Activated B cell treated with CpG ODN at 0.5 μM for 24 hours (primary cell): ENCODE results near the gene GLS. TPM values are rescaled to one million over a fixed set of nuclear protein-coding genes. Genes with fewer than 3 reads are reported as not detected.

Source experiments
- ATAC-seq: fragments of 200-7000 bp; cut with Tn5 transposase; one replicate; pipeline ENCODE4 v1.10.0; 2021; ENCODE audit warnings: low read depth, mild to moderate bottlenecking, moderate library complexity
- CTCF ChIA-PET: fragments of 350-600 bp; sonication (Branson Sonifier 250); formaldehyde crosslinking; loops from one replicate; lab custom pipeline; 2021; ENCODE audit warnings: antibody characterized with exemption; lab: Charles Lee
- POLR2A ChIA-PET: fragments of 350-600 bp; sonication (Branson Sonifier 250); formaldehyde crosslinking; loops from one replicate; lab custom pipeline; 2021; ENCODE audit warnings: antibody characterized with exemption; lab: Charles Lee
- DNase-seq: peaks from one replicate; pipeline ENCODE4 v3.0.0; 2022
- H3K27ac Mint-ChIP-seq: one replicate; pipeline ENCODE4 v1.8.0; 2020; ENCODE audit warnings: mixed read lengths
- H3K27me3 Mint-ChIP-seq: one replicate; pipeline ENCODE4 v1.8.0; 2021; ENCODE audit warnings: mixed read lengths
- H3K36me3 Mint-ChIP-seq: one replicate; pipeline ENCODE4 v1.8.0; 2021; ENCODE audit warnings: low read depth, mixed read lengths
- H3K4me1 Mint-ChIP-seq: one replicate; pipeline ENCODE4 v1.8.0; 2021; ENCODE audit warnings: mixed read lengths
- H3K4me3 Mint-ChIP-seq: one replicate; pipeline ENCODE4 v1.8.0; 2020; ENCODE audit warnings: mild to moderate bottlenecking, mixed read lengths
- H3K9me3 Mint-ChIP-seq: one replicate; pipeline ENCODE4 v1.8.0; 2020; ENCODE audit warnings: mixed read lengths
- intact Hi-C: fragments of 100-400 bp; cut with micrococcal nuclease; formaldehyde crosslinking; loops from one replicate; pipeline ENCODE4 v1.15.1; 2024
- total RNA-seq: library from RNA; stranded (reverse); gene quantifications from 2 replicates; pipeline ENCODE4 v1.2.3, GENCODE V29; 2022
- TF ChIP-seq, protein P1 (sequence below): fragments of 200-600 bp; IDR thresholded peaks from one replicate; pipeline ENCODE4 v1.8.0; 2022; ENCODE audit warnings: antibody characterized with exemption, mild to moderate bottlenecking

The GLS gene
- total RNA-seq: 212 and 255 TPM in 2 replicates

DNA sequence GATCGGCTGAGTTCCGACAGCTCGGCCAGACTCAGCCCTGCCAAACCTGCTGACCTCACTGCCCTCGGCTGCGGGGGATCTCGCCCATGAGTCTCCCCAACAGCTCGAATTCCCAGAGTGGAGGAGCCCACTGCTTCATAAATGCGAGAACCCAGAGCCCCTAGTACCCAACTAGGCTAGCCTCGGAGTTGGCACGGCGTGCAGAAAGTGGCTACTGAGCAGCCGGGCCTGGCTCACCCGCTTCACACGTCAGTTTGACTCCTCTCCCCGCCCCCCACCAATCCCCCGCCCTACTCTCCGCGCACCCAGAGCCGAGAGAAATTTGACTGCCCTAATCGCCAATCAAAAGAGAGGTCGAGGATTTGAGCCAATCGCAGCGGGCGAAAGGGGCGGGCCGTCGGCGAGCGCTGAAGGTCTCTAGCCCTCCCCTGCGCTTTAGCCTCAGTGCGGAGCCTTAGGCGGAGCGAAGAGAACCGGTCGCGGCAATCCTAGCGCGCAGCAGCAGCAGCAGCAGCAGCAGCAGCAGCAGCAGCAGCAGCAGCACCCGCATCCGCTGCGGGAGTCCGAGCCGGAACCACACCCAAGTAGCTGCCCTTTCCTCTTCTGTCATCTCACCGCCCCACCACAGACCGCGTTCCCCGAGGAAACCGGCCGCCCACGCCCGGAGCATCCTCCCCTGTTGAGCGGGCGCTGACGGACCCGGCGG, at the start of gene GLS:
Gene GLS, plus strand, starts transcription at position 444 of the 706 bp plus-strand sequence. CDS start 264 bp downstream, outside the sequence.
- POLR2A ChIA-PET: interaction anchor here (0.6 to 4.1 kb wide), 17 partner anchors 11 to 1439 kb away, joined by 3 to 95 read pairs (median 5); partner anchors contain the start of genes NEMP2, ORMDL1, PMS1 and STAT1
- H3K4me1 Mint-ChIP-seq: peaks cover 44% of the 10 kb centered on the region
- H3K36me3 Mint-ChIP-seq: peaks cover 34% of the 10 kb centered on the region
- ATAC-seq: peak; percentile 82
- DNase-seq: peak; percentile 90
- H3K27me3 Mint-ChIP-seq: no peaks in the 10 kb centered on the region
- TF ChIP-seq, protein P1, sequence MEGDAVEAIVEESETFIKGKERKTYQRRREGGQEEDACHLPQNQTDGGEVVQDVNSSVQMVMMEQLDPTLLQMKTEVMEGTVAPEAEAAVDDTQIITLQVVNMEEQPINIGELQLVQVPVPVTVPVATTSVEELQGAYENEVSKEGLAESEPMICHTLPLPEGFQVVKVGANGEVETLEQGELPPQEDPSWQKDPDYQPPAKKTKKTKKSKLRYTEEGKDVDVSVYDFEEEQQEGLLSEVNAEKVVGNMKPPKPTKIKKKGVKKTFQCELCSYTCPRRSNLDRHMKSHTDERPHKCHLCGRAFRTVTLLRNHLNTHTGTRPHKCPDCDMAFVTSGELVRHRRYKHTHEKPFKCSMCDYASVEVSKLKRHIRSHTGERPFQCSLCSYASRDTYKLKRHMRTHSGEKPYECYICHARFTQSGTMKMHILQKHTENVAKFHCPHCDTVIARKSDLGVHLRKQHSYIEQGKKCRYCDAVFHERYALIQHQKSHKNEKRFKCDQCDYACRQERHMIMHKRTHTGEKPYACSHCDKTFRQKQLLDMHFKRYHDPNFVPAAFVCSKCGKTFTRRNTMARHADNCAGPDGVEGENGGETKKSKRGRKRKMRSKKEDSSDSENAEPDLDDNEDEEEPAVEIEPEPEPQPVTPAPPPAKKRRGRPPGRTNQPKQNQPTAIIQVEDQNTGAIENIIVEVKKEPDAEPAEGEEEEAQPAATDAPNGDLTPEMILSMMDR: no peak
- intact Hi-C loops: loop anchor here (1.0 to 10.0 kb wide), 12 partner anchors 26 to 1220 kb away; partner anchors contain the start of genes ASNSD1, MFSD6, NEMP2 and ORMDL1
- H3K9me3 Mint-ChIP-seq: no peaks in the 10 kb centered on the region
- H3K27ac Mint-ChIP-seq: peak within 1 kb of the TSS; percentile 97
- H3K4me3 Mint-ChIP-seq: peak within 1 kb of the TSS; percentile 97
- CTCF ChIA-PET: interaction anchor here (3.5 kb wide), 1 partner anchor 30 kb away, joined by 23 read pairs; no protein-coding TSS in a partner anchor

DNA sequence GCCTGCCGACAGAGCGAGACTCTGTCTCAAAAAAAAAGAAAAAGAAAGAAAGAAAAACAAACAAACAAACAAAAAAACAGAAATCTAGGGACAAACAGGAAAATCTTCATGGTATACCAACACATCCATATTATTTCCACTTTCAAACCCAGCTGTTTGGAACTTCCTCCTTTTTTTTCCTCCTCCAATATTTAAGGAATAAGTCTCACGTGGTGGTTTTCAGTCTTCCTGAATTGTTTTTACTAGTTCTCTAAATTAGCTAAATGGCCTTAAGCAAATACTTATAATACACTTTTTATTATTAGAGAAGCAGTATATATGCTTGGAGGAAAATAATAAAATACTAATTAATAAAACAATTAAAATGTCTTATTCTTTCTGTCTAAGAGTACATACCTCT, 48.7 kb upstream of the GLS start:
- H3K27me3 Mint-ChIP-seq: no peaks in the 10 kb centered on the region
- no peak for ATAC-seq
- no peak overlapping the region for H3K4me3 Mint-ChIP-seq
- H3K36me3 Mint-ChIP-seq: peaks cover 8% of the 10 kb centered on the region
- DNase-seq: no peak
- intact Hi-C loops: no loop called here
- no peak overlapping the region for H3K27ac Mint-ChIP-seq
- no peaks in the 10 kb centered on the region for H3K4me1 Mint-ChIP-seq
- ChIA-PET CTCF (no interaction called here), POLR2A (no interaction called here)
- TF ChIP-seq, protein P1: no peak
- H3K9me3 Mint-ChIP-seq: no peaks in the 10 kb centered on the region

DNA sequence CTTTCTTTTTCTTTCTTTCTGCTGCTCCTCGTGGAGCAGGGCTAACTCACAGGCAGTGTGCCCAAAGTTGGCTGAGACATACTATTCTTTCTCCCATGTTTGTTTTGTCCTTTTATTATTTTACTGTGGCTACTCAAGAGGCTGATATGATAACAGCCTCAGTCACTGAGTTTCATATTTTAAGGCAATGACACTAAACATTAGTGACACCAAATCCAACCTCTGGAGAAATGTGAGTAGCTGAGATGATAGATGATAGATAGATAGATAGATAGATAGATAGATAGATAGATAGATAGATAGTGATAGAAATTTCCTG, 45.8 kb upstream of the GLS start:
- H3K9me3 Mint-ChIP-seq: no peaks in the 10 kb centered on the region
- intact Hi-C loops: no loop called here
- peaks cover 5% of the 10 kb centered on the region for H3K36me3 Mint-ChIP-seq
- no peaks in the 10 kb centered on the region for H3K27me3 Mint-ChIP-seq
- no peak overlapping the region for H3K27ac Mint-ChIP-seq
- ChIA-PET CTCF (no interaction called here), POLR2A (no interaction called here)
- no peaks in the 10 kb centered on the region for H3K4me1 Mint-ChIP-seq
- ATAC-seq (no peak), DNase-seq (no peak)
- TF ChIP-seq, protein P1: no peak
- no peak overlapping the region for H3K4me3 Mint-ChIP-seq

DNA sequence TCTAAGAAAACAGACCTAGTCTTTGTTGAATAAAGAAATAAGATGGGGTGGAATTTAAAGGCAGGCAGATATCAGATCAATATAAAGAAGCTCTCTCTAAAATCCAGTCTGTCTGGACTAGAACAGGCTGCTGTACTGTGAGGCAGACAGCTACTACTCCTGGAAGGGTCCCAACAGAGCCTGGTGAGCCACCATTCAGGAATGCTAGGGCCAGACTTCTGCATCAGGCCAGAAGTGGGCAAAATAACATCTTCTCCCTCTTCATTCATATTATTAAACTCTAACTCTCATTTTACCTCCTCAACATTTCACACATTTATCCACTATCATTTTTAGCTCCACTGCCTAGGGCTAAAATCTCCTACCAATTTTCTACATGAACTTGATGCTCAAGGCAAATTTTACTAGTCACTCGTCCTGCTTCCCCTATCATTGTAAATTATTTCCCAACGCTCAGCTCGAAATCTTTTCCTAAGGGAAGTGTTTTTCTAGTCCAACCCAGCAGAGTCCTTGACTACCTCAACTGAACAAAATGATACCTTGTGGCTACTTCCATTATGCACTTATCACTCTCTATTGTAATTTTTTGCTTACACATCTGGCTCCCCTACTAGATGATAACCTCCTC, 45.2 kb upstream of the GLS start:
- CTCF ChIA-PET: no interaction called here
- no peak for ATAC-seq
- H3K27ac Mint-ChIP-seq: no peak overlapping the region

DNA sequence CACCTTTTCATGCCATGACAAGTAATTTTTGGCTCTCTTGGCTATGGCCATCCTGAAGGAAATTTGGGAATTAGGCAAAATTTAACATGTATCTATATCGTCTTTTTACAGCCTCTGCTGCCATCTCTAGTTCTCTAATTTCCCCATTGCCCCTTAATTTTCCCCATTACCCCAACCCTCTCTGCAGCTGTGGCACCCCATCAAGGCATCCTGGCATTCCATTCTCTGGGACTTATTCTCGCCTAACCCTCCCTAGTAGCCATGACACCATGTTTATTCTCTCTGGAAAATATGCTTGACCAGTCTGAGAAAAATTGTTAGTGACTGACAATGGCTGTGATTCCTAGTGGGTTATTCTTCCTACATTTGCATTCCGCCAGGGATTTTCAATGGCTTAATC, 43.9 kb upstream of the GLS start:
- Mint-ChIP-seq H3K27me3 (no peaks in the 10 kb centered on the region), H3K4me1 (no peaks in the 10 kb centered on the region), H3K9me3 (no peaks in the 10 kb centered on the region), H3K4me3 (no peak overlapping the region), H3K27ac (no peak overlapping the region), H3K36me3 (peaks cover 11% of the 10 kb centered on the region)
- CTCF ChIA-PET: no interaction called here
- POLR2A ChIA-PET: no interaction called here
- no peak for DNase-seq
- no peak for ATAC-seq
- TF ChIP-seq, protein P1: no peak
- intact Hi-C loops: no loop called here

More for the DNA sequence above, 45.2 kb upstream of the GLS start:
- DNase-seq: no peak
- Mint-ChIP-seq H3K36me3 (peaks cover 5% of the 10 kb centered on the region), H3K27me3 (no peaks in the 10 kb centered on the region), H3K4me3 (no peak overlapping the region), H3K4me1 (no peaks in the 10 kb centered on the region), H3K9me3 (no peaks in the 10 kb centered on the region)
- intact Hi-C loops: no loop called here
- TF ChIP-seq, protein P1: no peak
- POLR2A ChIA-PET: no interaction called here
